ENCODE measurements around the gene SERPINB10.

SERPINB10 gene

DNA sequence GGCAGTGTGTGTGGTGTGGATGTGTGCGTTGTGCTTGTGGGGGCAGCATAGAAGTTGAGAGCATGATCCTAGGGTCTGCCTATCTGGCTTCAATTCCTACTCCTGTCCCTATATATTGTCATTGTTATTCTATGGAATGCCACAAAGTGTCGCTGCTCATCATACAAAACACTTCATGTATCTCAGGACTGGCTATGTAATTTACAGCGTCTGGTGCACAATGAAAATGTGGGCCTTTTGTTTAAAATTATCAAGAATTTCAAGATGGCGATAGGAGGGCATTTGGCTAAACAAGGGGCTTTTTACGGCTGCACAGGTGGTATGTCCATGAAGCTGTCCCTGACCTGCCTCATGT, 16.8 kb upstream of the SERPINB10 start:
- H3K27ac ChIP-seq, result no peak overlapping the region
- TF ChIP-seq, protein P1, sequence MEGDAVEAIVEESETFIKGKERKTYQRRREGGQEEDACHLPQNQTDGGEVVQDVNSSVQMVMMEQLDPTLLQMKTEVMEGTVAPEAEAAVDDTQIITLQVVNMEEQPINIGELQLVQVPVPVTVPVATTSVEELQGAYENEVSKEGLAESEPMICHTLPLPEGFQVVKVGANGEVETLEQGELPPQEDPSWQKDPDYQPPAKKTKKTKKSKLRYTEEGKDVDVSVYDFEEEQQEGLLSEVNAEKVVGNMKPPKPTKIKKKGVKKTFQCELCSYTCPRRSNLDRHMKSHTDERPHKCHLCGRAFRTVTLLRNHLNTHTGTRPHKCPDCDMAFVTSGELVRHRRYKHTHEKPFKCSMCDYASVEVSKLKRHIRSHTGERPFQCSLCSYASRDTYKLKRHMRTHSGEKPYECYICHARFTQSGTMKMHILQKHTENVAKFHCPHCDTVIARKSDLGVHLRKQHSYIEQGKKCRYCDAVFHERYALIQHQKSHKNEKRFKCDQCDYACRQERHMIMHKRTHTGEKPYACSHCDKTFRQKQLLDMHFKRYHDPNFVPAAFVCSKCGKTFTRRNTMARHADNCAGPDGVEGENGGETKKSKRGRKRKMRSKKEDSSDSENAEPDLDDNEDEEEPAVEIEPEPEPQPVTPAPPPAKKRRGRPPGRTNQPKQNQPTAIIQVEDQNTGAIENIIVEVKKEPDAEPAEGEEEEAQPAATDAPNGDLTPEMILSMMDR (IDR thresholded peaks at IDR 0.05), result peak; percentile 65
- TF ChIP-seq ZFX (IDR thresholded peaks at IDR 0.05; ENCODE audit: borderline replicate concordance), result no peak

DNA sequence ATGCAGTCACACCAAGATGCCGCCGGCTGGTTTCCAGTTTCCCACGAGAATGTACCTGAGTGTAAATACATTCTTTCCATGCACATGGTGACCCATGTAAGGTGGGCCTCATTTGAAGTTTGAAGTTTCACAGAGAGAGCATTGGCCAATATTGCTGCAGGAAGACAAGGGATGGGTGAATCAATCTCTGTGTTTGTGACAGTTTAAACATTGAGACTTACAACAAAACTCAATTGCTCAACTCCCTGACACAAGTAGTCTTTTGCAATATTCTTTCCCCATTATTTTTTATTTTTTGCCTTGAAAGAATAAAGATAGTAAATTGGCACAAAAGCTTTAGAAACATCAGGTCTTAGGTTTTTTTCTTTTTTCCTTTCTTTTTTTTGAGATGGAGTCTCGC, 15.2 kb upstream of the SERPINB10 start:
- TF ChIP-seq, protein P1 (IDR thresholded peaks at IDR 0.05), result no peak
- no peak for TF ChIP-seq ZFX (IDR thresholded peaks at IDR 0.05; ENCODE audit: borderline replicate concordance)
- no peak overlapping the region for H3K27ac ChIP-seq

DNA sequence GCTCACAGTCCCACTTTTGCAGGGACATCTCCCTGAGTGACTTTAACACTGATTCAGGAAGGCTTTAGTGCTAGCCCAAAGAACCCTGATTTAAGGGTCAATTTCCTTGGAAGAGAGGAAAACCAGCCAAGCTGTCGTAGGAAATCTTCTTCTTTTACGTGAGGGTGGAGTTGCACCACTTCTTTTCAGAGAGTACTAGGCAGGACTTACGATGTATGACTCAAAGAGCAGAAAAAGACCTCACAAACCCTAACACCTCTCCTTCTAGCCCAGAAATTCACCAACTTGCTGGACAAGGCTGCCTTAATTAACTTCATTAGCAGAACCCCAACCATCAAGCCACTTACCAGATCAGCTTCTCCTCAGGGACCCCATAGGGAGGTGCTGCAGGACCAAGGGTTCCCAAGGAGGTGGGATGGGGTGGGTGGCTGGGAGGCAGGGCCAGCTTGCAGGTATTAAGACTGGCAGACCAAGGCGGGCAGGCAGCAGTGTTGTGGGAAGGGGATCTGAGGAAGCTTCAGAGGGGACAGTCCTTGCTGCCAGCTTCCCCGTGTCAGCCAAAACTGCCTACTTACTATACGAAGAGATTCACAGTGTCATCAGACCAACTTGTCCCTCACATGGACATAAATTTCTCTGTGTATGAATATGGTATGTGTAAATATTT, 13.5 kb upstream of the SERPINB10 start:
- no peak for TF ChIP-seq ZFX (IDR thresholded peaks at IDR 0.05; ENCODE audit: borderline replicate concordance)
- TF ChIP-seq, protein P1 (IDR thresholded peaks at IDR 0.05), result no peak
- H3K27ac ChIP-seq, result no peak overlapping the region

DNA sequence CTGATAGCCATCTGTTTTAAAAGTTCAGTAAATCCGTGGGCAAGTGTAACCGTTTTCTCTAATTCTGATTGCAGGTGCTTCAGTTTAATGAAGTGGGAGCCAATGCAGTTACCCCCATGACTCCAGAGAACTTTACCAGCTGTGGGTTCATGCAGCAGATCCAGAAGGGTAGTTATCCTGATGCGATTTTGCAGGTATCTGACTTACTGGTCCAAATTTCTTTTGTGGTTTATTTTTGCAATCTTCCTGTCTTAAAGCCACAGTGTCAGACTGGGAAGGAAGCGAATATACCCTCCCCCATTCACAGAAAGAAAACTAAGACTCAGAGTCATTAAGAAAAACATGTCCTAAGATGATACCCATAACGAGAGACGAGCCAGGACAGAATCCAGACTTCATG, 12.6 kb upstream of the SERPINB10 start:
- no peak overlapping the region for H3K27ac ChIP-seq
- no peak for TF ChIP-seq ZFX (IDR thresholded peaks at IDR 0.05; ENCODE audit: borderline replicate concordance)
- TF ChIP-seq, protein P1 (IDR thresholded peaks at IDR 0.05), result no peak

DNA sequence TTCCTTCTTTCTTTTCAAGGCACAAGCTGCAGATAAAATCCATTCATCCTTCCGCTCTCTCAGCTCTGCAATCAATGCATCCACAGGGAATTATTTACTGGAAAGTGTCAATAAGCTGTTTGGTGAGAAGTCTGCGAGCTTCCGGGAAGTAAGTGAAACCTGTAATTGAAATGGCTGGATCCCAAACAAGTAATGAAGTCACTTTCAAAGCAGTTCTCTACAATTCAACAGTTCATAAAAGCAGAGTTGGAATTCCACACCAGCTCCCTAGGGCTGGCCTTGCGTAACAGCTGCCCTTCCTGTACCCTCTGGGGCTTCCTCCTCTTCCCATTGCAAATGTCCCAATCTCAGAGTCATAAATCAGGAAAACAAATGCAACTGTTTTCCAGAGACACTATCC, 10.7 kb upstream of the SERPINB10 start:
- H3K27ac ChIP-seq, result no peak overlapping the region
- no peak for TF ChIP-seq ZFX (IDR thresholded peaks at IDR 0.05; ENCODE audit: borderline replicate concordance)
- TF ChIP-seq, protein P1 (IDR thresholded peaks at IDR 0.05), result no peak

DNA sequence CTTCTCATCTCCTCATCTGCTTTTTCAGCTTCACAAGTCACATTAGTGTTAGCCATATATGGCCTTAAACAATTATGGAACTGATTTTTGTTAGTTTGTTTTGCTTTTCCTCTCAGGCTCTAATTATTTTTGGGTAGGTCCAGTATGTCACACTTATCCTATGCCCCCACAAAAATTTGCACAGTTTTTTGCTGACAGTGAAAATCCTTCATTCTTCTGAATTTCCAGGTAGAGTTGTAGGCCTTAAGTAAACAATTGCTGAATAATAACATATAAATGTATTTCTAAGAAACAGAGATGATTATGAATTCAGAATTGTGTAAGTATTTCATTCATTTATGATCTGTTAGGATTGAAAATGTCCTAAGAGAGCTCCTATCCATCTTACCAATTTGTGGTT, 8.6 kb upstream of the SERPINB10 start:
- TF ChIP-seq, protein P1 (IDR thresholded peaks at IDR 0.05), result no peak
- no peak for TF ChIP-seq ZFX (IDR thresholded peaks at IDR 0.05; ENCODE audit: borderline replicate concordance)
- H3K27ac ChIP-seq, result no peak overlapping the region

DNA sequence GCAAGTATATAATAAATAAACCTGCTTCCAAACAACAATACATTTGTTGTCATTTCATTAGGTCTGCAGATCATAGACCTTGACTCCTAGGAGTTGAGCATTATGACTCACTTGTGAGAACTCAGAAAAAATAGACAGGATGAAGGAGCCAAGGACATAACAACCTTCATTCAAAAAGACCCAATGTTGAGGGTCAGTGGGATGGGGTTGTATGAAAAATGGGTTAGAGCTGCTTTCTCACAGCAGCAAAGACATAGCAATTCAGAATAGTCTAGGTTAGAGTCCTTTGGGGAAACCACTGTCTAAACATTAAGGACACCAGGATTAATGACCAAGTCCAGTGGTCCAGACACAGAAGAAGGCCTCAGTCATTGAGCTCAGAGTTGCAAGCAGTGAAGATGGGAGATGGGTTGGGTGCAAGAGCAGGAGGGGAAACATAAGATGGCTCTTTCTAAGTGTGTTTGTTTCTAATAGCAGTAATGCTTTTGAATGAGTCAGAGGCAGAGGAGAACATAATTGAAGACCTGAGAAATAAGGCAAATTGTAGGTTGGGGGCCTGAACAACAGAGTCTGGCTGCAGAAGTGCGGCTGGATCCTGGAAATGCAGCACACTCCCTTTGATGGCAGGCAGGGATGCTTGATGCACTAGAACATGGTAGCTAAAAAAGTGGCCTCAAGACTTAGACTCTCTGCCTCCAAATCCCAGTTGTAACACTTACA, 3.7 kb upstream of the SERPINB10 start:
- TF ChIP-seq, protein P1 (IDR thresholded peaks at IDR 0.05), result no peak
- no peak for TF ChIP-seq ZFX (IDR thresholded peaks at IDR 0.05; ENCODE audit: borderline replicate concordance)
- no peak overlapping the region for H3K27ac ChIP-seq

Data from 22Rv1 (cell line).